Naive thymus-derived CD4-positive, alpha-beta T cell (primary cell): Measurements from ENCODE around the gene FHIT. TPM values are rescaled to one million over a fixed set of nuclear protein-coding genes. Genes with fewer than 3 reads are reported as not detected.

Experiments used
- ATAC-seq: fragments of 150-1000 bp; cut with Tn5 transposase; 2 replicates; pipeline ENCODE4 v1.10.0; 2021; ENCODE audit warnings: mild to moderate bottlenecking, moderate library complexity
- CTCF ChIA-PET: fragments of 350-600 bp; sonication (Branson Sonifier 250); formaldehyde crosslinking; loops from one replicate; lab custom pipeline; 2021; ENCODE audit warnings: antibody characterized with exemption; lab: Charles Lee
- POLR2A ChIA-PET: fragments of 350-600 bp; sonication (Branson Sonifier 250); formaldehyde crosslinking; loops from one replicate; lab custom pipeline; 2021; ENCODE audit warnings: antibody characterized with exemption, inconsistent platforms; lab: Charles Lee
- DNase-seq, 9 donors: peaks; one replicate each; pipeline versions ENCODE4 v3.0.0 to v3.0.0-alpha.2; 2020 to 2022; ENCODE audit warnings: mixed read lengths in 1 of 9
- H3K27ac ChIP-seq: one replicate; pipeline ENCODE4 v1.7.0; 2013; ENCODE audit warnings: mild to moderate bottlenecking, low read depth, low read length, moderate library complexity
- H3K27me3 ChIP-seq, 2 donors: one replicate each; pipeline ENCODE4 v1.7.0; 2013; ENCODE audit warnings: low read length in 2 of 2, mild to moderate bottlenecking in 2 of 2, moderate library complexity in 2 of 2; ENCODE audit not compliant: control insufficient read depth in 2 of 2, insufficient read depth in 2 of 2
- H3K36me3 ChIP-seq, 3 experiments: 1 replicate in 2 of 3; 2 replicates in 1 of 3; pipeline ENCODE4 v1.7.0; 2013; ENCODE audit warnings: low read length in 3 of 3, mild to moderate bottlenecking in 3 of 3, moderate library complexity in 1 of 3; ENCODE audit not compliant: insufficient read depth in 3 of 3, control insufficient read depth in 2 of 3
- H3K4me1 ChIP-seq, 2 donors: one replicate each; pipeline ENCODE4 v1.7.0; 2013; ENCODE audit warnings: low read length in 2 of 2, mild to moderate bottlenecking in 2 of 2, moderate library complexity in 1 of 2; ENCODE audit not compliant: control insufficient read depth in 2 of 2, insufficient read depth in 2 of 2
- H3K4me3 ChIP-seq: 2 replicates; pipeline ENCODE4 v1.7.0; 2013; ENCODE audit warnings: mild to moderate bottlenecking, low read length
- H3K9me3 ChIP-seq, 3 experiments: 1 replicate in 2 of 3; 2 replicates in 1 of 3; pipeline ENCODE4 v1.7.0; 2013; ENCODE audit warnings: low read length in 3 of 3; ENCODE audit not compliant: control insufficient read depth in 2 of 3
- H3K27ac Mint-ChIP-seq, 9 donors: one replicate each; pipeline ENCODE4 v1.8.0; 2020 to 2022; ENCODE audit warnings: mixed read lengths in 9 of 9, mild to moderate bottlenecking in 8 of 9, moderate library complexity in 5 of 9, inconsistent platforms in 2 of 9
- H3K27me3 Mint-ChIP-seq, 5 donors: one replicate each; pipeline ENCODE4 v1.8.0; 2021 to 2022; ENCODE audit warnings: mixed read lengths in 5 of 5, mild to moderate bottlenecking in 1 of 5
- H3K36me3 Mint-ChIP-seq, 5 donors: one replicate each; pipeline ENCODE4 v1.8.0; 2020 to 2022; ENCODE audit warnings: mixed read lengths in 5 of 5, mild to moderate bottlenecking in 3 of 5, inconsistent platforms in 1 of 5
- H3K4me1 Mint-ChIP-seq, 7 donors: one replicate each; pipeline ENCODE4 v1.8.0; 2020 to 2022; ENCODE audit warnings: mixed read lengths in 7 of 7, mild to moderate bottlenecking in 3 of 7, inconsistent platforms in 1 of 7
- H3K4me3 Mint-ChIP-seq, 10 donors: one replicate each; pipeline ENCODE4 v1.8.0; 2020 to 2022; ENCODE audit warnings: mild to moderate bottlenecking in 10 of 10, mixed read lengths in 10 of 10, moderate library complexity in 6 of 10, inconsistent platforms in 2 of 10
- H3K9me3 Mint-ChIP-seq, 11 donors: one replicate each; pipeline ENCODE4 v1.8.0; 2020 to 2022; ENCODE audit warnings: mixed read lengths in 11 of 11, mild to moderate bottlenecking in 4 of 11, inconsistent platforms in 1 of 11, moderate library complexity in 1 of 11
- intact Hi-C, 2 donors: fragments of 100-400 bp; cut with micrococcal nuclease; formaldehyde crosslinking; loops; one replicate each; pipeline ENCODE4 v1.15.1; 2023
- polyA plus RNA-seq, 2 donors: library from polyadenylated mRNA; unstranded; fragments of 300-500 nt; fragmentation: Illumina TruSeq; gene quantifications; one replicate each; pipeline ENCODE4 v1.2.3, GENCODE V29; 2021
- total RNA-seq, 6 experiments: library from RNA in 5 of 6; stranded (reverse) in 5 of 6; gene quantifications; 1 replicate in 5 of 6; 2 replicates in 1 of 6; pipeline ENCODE4 v1.2.3 and lab custom pipeline; 2021 to 2026

The FHIT gene
- total and polyA plus RNA-seq, 7 experiments from 2014 or later, result 51.2 to 230 (median 152) TPM

GRCh38 chr3:61092870-61093269, 158.4 kb downstream of the FHIT start:
- CTCF ChIA-PET, result no interaction called here
- H3K4me3 Mint-ChIP-seq, result no peak overlapping the region

GRCh38 chr3:61090389-61091169, 160.7 kb downstream of the FHIT start:
- intact Hi-C loops, result no loop called here
- no peaks in the 10 kb centered on the region for H3K9me3 ChIP-seq
- H3K27ac Mint-ChIP-seq, result no peak overlapping the region
- no peaks in the 10 kb centered on the region for H3K4me1 Mint-ChIP-seq
- POLR2A ChIA-PET, result no interaction called here
- H3K27me3 ChIP-seq, result no peaks in the 10 kb centered on the region
- no peak overlapping the region for H3K27ac ChIP-seq
- no peak overlapping the region for H3K4me3 Mint-ChIP-seq
- no peaks in the 10 kb centered on the region for H3K4me1 ChIP-seq
- H3K36me3 Mint-ChIP-seq, result peaks cover 0 to 4% (median 0%) of the 10 kb centered on the region in 5 donors
- H3K27me3 Mint-ChIP-seq, result peaks cover 0 to 2% (median 0%) of the 10 kb centered on the region in 5 donors
- H3K9me3 Mint-ChIP-seq, result peaks cover 0 to 5% (median 0%) of the 10 kb centered on the region in 11 donors
- no peak overlapping the region for H3K4me3 ChIP-seq
- DNase-seq (no peak), ATAC-seq (no peak)
- CTCF ChIA-PET, result no interaction called here
- H3K36me3 ChIP-seq, result no peaks in the 10 kb centered on the region

More at GRCh38 chr3:61092870-61093269, 158.4 kb downstream of the FHIT start:
- Mint-ChIP-seq H3K9me3 (peaks cover 0 to 5% (median 0%) of the 10 kb centered on the region in 11 donors), H3K36me3 (peaks cover 0 to 4% (median 0%) of the 10 kb centered on the region in 5 donors), H3K27me3 (no peaks in the 10 kb centered on the region), H3K4me1 (no peaks in the 10 kb centered on the region), H3K27ac (no peak overlapping the region)
- no peaks in the 10 kb centered on the region for H3K27me3 ChIP-seq
- DNase-seq, result no peak
- no peak overlapping the region for H3K27ac ChIP-seq
- no peaks in the 10 kb centered on the region for H3K36me3 ChIP-seq
- intact Hi-C loops, result no loop called here
- no peak for ATAC-seq
- POLR2A ChIA-PET, result no interaction called here
- no peaks in the 10 kb centered on the region for H3K4me1 ChIP-seq
- no peak overlapping the region for H3K4me3 ChIP-seq
- H3K9me3 ChIP-seq, result no peaks in the 10 kb centered on the region

GRCh38 chr3:61087465-61087864, 163.8 kb downstream of the FHIT start:
- Mint-ChIP-seq H3K27ac (no peak overlapping the region), H3K27me3 (peaks cover 0 to 2% (median 0%) of the 10 kb centered on the region in 5 donors), H3K4me3 (no peak overlapping the region), H3K36me3 (peaks cover 0 to 8% (median 0%) of the 10 kb centered on the region in 5 donors), H3K9me3 (peaks cover 0 to 6% (median 2%) of the 10 kb centered on the region in 11 donors), H3K4me1 (no peaks in the 10 kb centered on the region)
- intact Hi-C loops, result no loop called here
- Histone ChIP-seq H3K9me3 (no peaks in the 10 kb centered on the region), H3K4me3 (no peak overlapping the region), H3K4me1 (no peaks in the 10 kb centered on the region), H3K36me3 (no peaks in the 10 kb centered on the region), H3K27ac (no peak overlapping the region), H3K27me3 (no peaks in the 10 kb centered on the region)
- ATAC-seq (no peak), DNase-seq (no peak)
- ChIA-PET POLR2A (no interaction called here), CTCF (no interaction called here)

- Mint-ChIP-seq H3K4me1 (no peaks in the 10 kb centered on the region), H3K27ac (no peak overlapping the region), H3K36me3 (peaks cover 0 to 3% (median 0%) of the 10 kb centered on the region in 5 donors), H3K27me3 (no peaks in the 10 kb centered on the region), H3K9me3 (peaks cover 0 to 6% (median 0%) of the 10 kb centered on the region in 11 donors), H3K4me3 (no peak overlapping the region)
- ChIA-PET CTCF (no interaction called here), POLR2A (no interaction called here)
- intact Hi-C loops, result no loop called here
- ATAC-seq (no peak), DNase-seq (no peak)
- Histone ChIP-seq H3K27me3 (no peaks in the 10 kb centered on the region), H3K4me3 (no peak overlapping the region), H3K9me3 (no peaks in the 10 kb centered on the region), H3K4me1 (no peaks in the 10 kb centered on the region), H3K36me3 (no peaks in the 10 kb centered on the region), H3K27ac (no peak overlapping the region)
These were observed 169.7 kb downstream of the FHIT start for GRCh38 chr3:61081554-61081953.

GRCh38 chr3:61080737-61081445, 170.4 kb downstream of the FHIT start:
- DNase-seq, result no peak
- no peak for ATAC-seq
- no peaks in the 10 kb centered on the region for H3K27me3 ChIP-seq
- CTCF ChIA-PET, result no interaction called here
- no peaks in the 10 kb centered on the region for H3K4me1 ChIP-seq
- H3K36me3 ChIP-seq, result no peaks in the 10 kb centered on the region
- Mint-ChIP-seq H3K4me3 (no peak overlapping the region), H3K27me3 (no peaks in the 10 kb centered on the region), H3K27ac (no peak overlapping the region), H3K36me3 (peaks cover 0 to 3% (median 0%) of the 10 kb centered on the region in 5 donors), H3K9me3 (peaks cover 0 to 6% (median 0%) of the 10 kb centered on the region in 11 donors), H3K4me1 (no peaks in the 10 kb centered on the region)
- H3K27ac ChIP-seq, result no peak overlapping the region
- intact Hi-C loops, result no loop called here
- no peak overlapping the region for H3K4me3 ChIP-seq
- POLR2A ChIA-PET, result no interaction called here
- no peaks in the 10 kb centered on the region for H3K9me3 ChIP-seq

GRCh38 chr3:61078048-61078752, 173.1 kb downstream of the FHIT start:
- H3K27me3 ChIP-seq, result no peaks in the 10 kb centered on the region
- H3K36me3 Mint-ChIP-seq, result no peaks in the 10 kb centered on the region
- no peak for ATAC-seq
- no peaks in the 10 kb centered on the region for H3K4me1 ChIP-seq
- peaks cover 0 to 3% (median 0%) of the 10 kb centered on the region in 11 donors for H3K9me3 Mint-ChIP-seq
- H3K4me1 Mint-ChIP-seq, result no peaks in the 10 kb centered on the region
- H3K36me3 ChIP-seq, result no peaks in the 10 kb centered on the region
- no peak overlapping the region for H3K27ac Mint-ChIP-seq
- no peaks in the 10 kb centered on the region for H3K27me3 Mint-ChIP-seq
- DNase-seq, result no peak
- H3K27ac ChIP-seq, result no peak overlapping the region
- no peaks in the 10 kb centered on the region for H3K9me3 ChIP-seq
- H3K4me3 ChIP-seq, result no peak overlapping the region
- CTCF ChIA-PET, result no interaction called here
- intact Hi-C loops, result no loop called here
- no peak overlapping the region for H3K4me3 Mint-ChIP-seq
- POLR2A ChIA-PET, result no interaction called here
